CD4-positive, alpha-beta T cell treated with Interleukin-4 for 1 hour (primary cell): ENCODE measurements around the gene POLD3.
"Not testable (repeated sequence)": the region's sequence is repeated elsewhere in the genome, so short reads cannot be mapped to it uniquely, and the experiment has no call there.

ENCODE experiments used
- DNase-seq, 2 donors: peaks; one replicate each; pipeline ENCODE4 v3.0.0-alpha.2; 2020 to 2022

Gene POLD3

DNA sequence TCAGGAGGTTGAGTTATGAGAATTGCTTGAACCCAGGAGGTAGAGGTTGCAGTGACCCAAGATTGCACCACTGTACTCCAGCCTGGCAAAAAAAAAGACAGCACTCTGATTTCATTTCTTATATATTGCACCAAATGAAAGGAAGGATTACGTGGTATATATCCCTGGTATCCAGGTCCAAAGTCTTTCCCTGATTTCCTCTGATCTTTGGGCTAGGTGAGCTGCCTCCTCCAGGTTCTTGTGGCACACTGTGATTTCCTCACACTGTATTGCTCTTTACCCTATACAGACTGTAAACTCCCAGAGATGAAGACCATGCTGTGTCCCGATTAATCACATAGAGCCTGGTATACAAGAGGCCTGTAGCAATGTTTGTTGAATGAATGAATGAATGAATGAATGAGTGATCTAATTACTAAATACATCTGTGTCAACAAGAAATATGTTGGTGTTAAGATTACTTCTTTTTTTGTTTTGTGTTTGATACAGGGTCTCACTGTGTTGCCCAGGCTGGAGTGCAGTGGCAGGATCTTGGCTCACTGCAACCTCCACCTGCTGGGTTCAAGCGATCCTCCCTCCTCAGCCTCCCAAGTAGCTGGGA lies 9.3 kb upstream of the POLD3 start:
- no peak for DNase-seq

DNA sequence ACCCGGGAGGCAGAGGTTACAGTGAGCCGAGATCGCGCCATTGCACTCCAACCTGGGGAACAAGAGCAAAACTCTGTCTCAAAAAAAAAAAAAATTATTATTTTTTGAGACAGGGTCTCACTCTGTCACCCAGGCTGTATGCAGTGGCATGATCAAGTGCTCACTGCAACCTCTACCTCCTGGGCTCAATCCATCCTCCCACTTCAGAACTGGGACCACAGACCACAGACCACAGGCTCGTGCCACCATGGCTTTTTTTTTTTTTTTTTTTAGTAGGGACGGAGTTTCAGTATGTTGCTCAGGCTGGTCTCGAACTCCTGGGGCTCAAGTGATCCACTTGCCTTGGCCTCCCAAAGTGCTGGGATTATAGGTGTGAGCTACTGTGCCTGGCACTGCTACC lies 1.9 kb upstream of the POLD3 start:
- DNase-seq = not testable (repeated sequence)

DNA sequence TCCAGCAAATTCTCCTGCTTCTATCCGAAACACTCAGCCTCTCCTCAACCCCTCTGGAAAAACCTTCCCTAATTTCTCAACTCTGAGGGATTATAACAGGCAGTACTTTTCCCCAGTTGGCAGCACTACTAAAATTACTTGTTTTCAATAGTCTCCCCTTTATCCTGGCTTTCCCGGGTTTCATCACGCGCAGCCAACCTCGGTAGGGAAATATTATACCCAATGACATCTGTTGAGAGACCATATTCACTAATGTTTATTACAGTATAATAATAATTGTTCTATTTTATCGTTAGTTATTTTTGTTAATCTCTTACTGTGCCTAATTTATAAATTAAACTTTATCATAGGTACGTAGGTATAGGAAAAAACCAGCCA lies 330 bp upstream of the POLD3 start:
- no peak for DNase-seq

DNA sequence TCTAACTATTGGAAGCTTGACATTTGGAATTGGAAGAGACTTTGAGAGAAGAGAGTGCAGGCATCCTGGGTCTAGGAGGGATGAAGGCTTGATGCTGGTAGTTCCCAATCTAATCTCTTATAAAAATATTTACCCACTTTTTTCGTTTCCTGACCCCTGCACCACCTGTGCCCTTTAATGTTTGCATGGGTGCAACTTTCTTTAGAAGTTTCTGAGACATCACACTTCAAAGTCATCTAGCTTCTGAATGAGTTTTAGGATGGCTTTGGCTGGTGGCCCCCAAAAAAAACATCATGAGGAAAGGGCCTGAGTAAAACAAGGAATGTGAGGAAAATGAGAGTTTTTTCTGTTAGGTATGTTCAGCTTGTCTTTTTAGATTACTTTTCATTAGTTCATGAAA lies 1.1 kb downstream of the POLD3 start:
- no peak for DNase-seq

DNA sequence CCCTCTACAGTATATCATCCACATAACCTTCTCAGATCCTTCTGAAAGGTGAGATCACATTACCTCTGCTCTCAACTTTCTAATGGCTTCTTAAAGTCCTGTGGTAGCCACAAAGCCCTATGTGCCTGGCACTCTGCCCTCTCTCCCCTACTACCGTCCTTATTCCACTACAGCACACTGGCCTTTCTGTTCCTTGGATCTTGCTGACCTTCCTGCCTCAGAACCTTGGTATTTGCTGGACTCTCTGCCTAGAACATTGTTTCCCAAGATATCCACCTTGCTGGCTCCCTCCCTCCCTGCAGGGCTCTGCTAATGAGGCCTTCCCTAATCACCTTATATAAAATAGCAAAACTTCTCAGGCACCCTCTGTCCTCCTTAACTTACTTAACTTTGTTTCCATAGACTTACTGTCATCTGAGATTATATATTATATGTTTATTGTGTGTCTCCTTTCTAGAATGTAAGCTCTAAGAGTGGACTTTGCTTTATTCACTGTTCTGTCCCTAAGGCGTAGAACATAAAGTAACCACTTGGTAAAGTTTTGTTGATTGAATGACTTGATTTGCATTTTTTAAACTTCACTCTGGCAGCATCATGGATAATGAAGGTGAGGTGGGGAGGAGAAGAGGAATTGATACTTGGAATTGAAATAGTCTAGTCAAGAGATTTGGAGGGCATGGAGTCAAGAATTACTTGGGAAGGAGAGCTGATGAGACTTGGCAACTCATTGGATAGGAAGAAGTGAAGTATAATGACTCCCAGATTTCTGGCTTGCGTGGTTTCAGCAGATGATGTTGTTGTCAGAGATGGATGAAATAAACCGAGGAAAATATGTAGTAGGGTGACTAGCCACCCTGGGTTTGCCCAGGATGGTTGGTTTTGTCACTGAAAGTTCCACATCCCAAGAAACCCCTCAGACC lies 10.5 kb downstream of the POLD3 start:
- DNase-seq = no peak

DNA sequence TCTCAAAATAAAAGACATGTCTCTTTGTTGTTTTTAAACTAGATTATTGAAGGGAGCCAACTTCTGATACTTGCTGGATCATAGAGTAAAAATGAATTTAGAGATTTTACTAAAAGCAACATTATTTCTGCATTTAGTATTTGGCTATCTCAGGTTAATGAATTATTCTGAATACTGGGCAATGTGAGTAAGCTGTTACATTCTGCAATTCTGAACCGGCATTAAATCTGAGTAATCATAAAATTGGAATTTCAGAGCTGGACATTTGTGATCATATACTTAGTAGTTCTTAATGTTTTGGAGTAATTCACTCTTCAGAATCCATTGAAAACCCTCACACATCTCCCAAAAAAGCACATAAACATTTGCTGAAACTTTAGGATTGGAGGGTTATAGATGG lies 11.5 kb downstream of the POLD3 start:
- DNase-seq = no peak

DNA sequence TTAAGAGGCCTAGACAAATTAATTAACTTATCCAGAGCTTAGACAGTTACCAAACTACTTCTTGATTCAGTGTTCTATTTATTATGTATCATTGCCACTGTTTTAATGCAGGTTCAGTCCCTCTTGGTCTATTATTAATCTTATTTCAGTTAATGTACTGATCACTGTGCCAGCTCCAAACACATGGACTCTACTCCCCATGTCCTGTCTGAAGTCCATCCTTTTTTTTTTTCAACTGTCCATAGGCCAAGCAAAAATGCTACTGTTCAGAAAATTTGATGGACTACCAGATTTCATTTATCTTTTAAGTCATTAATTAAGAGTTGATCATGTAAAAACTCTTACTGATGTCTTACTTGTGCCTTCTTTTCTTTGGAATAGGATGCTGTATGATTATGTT lies 11.9 kb downstream of the POLD3 start:
- no peak for DNase-seq

DNA sequence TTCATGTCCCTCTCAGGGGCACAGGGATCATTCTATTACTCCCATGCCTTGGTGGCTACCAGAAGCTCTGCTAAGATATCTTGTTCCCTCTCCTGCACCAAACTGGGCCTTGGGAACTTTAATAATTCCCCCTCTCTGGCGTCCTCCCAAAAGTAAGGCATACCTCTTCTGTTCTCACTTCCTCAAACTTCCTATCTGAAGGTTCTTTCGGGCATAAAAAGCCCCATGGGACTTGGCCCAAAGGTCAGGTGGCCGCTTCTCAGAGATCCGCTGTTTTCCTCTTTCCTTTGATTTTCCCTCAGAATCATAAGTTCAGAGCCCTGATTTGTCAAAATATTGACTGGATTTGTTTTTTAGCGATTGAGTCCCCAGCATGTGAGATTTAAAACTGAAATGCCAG lies 13.0 kb downstream of the POLD3 start:
- no peak for DNase-seq

DNA sequence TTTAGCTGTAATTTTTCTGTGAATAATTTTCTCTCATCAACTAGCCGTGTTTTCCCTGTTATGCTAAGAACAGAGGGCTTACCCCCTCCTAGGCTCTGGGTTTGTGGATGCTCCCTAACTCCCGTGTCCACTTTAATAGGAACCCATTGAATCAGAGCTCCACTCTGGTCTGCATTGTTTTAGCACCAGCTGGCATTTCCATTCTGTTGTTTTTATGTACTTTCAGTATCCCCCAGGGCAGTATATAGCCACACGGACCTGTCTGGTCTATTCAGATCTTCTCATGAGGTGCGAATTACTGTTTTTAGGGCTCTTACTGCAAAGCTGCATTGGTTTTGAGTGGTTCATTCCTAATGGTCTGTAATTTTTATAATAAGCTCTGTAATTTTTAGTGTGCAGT lies 16.0 kb downstream of the POLD3 start:
- no peak for DNase-seq

DNA sequence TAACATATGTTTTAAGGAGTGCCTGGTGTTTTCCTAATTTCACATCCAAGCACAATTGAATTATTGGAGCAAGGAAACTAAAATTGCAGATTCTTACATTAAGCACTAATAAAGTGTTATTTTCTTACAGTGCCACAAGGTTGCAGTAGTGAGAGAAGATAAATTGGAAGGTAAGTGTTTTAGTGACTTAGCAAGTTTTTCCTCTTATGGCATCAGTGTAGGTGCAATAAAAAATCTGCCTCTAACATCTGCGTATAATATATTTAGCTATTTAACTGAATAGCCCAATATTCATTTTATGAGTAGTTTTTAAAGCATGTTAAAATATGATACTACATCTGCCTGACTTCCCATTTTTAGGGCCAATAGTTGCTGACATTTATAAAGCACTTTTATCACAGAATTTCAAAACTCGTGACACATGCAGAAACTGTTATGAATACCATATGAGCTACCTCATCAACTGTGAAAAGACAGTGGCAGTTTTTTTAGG lies 19.0 kb downstream of the POLD3 start:
- DNase-seq = no peak

DNA sequence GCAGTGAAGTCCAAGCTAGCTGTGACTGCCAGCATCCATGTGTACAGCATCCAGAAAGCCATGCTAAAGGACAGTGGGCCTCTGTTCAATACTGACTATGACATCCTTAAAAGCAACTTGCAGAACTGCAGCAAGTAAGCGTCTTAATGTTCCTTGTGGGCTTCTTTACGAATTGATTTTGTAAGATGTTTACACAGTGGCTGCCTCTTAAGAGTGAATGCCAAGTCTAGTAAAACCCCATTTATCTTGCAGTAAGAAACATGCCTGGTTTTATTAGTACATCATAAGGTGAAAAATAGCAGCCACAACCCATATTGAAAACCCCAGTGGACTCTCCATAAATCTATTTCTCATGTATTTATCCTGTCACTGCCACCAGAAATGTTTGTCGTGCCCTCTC lies 20.5 kb downstream of the POLD3 start:
- no peak for DNase-seq

DNA sequence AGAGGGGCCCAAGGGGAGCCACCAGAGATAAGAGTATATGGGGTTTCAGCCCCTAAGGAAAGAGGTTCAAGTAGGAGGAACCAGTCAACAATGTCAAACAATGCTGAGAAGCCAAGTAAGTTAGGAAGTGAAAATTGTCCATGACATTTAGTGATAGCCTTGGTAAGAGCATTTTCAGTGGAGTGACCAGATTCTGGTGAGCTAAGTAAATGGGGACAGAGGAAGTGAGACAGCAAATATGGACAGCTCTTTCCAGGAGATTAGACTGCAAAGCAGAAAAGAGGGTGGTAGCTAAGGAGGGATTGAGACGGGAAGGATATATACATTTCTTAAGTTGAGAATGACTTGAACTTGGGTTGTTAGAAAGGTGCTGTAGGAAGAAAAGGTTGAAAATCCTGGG lies 22.9 kb downstream of the POLD3 start:
- no peak for DNase-seq

DNA sequence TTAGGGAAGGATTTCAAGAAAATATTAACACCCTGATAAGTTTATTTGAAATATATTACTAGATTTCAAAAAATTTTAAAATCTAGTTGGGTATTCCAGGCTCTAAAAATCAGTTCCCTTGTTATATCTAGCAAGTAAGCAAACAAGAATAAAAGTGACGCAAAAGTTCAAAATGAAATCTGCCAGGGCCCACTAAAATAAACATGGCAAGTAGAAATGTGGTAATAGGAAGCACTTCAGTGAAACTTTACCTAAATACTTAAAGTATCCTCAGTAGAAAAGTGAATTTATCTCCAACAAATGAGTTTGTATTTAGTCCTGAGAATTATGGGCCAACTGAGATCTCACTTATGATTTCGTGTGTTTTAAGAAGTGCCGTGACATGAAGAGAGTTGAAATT lies 23.6 kb downstream of the POLD3 start:
- DNase-seq = no peak

DNA sequence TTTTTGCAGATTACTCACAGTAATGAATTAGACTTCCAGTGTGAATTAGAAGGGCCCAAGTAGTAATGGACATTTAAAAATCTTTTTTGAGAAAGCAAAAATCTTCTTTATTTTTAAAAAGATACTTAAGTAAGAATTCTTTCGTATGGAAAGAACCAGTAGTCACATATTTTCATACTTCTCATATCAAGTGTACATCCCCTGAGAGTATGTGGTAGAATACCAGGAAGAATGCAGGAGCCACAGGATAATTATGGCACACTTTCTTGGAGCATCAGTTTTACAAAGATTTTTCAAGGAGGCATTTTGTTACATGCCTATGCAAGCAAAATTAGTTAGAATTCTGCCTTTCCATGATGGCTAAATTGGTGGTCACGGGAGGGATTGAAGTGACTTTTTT lies 28.1 kb downstream of the POLD3 start:
- DNase-seq = no peak

DNA sequence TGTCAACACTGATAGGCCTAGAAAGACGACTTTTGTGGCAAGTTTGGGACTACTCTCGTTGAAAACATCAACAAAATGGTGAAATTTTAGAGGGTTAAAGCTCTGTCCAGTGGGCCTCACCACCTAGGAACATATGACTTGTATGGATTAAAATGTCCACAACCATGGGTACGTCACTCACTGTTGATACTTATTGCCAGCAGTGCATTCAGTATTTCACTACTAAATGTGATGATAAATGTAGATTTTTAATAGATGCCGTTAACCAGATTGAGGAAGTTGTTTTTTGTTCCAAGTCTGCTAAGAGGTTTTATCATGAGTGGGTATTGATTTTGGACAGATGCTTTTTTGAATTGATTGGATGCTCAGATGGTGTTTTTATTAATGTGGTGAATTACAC lies 33.7 kb downstream of the POLD3 start:
- no peak for DNase-seq

DNA sequence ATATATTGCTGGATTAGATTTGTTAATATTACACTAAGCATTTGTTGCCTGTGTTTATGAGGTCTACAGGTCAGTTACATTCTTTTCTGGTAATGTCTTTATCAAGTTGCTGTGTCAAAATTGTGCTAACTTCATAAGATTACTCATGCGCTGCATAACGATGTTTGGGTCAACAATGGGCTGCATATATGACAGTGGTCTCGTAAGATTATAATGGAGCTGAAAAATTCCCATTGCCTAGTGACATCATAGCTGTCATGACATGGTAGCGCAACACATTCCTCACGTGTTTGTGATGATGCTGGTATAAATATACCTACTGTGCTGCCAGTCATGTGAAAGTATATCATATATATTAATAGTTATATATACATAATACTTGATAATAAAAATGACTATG lies 34.2 kb downstream of the POLD3 start:
- no peak for DNase-seq

DNA sequence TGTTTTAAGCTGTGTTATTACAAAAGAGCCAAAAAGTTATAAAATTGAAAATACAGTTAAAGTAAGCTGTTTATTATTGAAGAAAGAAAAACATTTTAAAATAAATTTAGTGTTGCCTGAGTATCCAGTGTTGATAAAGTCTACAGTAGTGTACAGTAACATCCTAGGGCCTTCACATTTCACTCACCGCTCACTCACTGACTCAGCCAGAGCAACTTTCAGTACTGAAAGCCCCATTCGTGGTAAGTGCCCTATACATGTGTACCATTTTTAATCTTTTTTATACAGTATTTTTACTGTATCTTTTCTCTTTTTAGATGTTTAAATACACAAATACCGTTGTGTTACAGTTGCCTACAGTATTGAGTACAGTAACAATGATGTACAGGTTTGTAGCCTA lies 35.0 kb downstream of the POLD3 start:
- no peak for DNase-seq

DNA sequence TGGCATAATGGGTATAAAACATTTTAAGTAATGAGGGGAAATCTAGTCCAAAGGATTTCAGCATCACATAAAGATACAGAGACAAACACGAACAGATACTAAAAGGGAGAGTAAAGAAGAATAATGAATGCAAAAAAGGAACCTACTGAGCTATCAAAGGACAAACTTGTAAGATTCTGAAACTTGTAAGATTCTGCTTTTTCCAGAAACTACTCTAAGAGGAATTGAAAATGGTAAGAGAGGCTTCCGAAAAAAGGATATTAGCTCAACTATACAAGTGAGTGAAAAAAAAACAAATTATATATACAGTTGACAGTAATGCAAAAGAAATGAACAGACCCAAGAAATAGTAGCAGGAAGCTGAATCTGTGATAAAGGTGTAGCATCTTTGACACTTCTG lies 37.7 kb downstream of the POLD3 start:
- DNase-seq = no peak

DNA sequence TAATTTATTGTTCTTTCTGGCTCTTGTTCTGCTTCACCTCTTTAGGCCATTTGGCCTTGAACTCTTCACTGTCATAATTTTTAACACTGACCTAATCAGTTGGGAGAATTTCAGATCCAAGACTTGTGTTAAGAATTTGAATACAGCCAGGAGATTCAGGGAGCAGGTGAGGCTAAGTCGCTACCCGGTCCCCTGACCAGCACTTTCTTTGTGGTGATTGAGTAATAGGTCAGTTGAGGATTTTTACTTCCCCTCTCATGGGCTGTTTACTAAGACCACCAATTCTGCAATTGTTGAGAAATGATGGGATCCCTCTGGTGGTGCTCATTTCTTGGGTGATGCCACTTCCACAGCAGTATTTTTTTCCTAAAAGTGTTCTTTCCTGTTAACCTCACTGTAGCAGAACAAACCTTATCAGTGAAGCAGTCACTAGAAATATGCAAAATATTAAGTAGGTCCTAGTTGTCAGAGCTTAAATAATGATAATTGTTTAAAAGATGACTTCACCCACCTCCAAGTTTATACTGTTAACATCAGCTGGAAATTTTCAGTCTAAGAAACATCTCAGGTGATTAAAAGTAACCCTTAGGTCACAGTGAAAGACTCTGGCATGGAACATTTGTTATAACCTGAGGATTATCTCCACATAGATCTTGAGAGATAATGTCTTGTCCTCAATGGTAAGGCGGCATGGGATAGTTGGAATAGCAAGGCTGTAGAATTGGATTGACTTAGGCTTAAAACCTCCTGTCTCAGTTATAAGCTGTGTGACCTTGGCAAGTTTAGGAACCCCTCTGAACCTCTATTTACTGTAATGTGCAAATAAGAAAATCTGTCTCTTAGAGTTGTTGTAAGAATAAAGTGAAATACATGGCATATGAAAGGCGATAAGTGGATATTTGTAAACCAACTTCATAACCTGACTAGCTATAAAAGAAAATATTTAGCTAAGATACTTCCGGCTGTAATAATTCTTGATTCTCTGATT lies 41.3 kb downstream of the POLD3 start:
- DNase-seq = no peak

DNA sequence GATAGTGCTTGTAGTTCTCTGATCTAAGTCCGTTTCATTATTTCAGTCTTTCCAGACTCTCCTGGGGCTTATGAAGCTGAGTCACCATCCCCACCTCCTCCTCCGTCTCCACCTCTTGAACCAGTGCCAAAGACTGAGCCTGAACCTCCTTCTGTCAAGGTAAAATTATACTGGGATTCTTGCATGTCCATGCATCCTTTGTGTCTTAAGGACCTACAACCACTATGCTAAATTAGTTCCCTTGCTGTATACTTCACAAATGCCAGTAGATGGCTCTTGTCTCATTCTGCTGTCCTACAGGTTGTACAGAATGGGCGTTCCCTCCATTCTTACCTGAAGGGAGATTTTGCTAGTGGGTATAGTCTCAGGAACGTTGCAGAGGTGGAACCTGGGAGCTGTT lies 42.2 kb downstream of the POLD3 start:
- no peak for DNase-seq

DNA sequence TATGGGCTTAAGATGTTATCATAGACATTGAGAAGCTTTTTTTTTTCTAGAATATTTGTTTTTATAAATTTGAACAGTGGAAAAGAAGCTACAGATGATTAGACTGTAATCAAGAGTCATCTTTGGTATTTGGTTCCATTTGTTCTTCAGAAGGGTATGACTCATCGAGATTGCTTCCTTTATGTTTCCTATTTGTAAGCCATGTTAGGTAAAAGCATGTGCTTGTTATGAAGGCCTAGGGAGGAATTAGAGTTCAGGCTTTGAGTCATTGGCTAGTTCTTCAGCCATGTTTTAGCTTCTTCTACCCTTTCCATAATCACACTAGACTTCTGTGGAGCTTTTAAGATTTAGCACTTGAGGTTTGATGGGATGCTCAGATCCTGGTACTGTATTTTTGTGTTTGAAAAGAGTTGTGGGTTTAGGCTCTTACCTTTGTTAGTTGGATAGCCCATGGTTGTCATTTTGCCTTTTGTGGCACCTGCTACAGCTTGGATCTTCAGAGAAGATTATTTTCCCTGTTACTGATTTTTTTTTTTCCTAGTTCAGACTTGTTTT lies 44.3 kb downstream of the POLD3 start:
- no peak for DNase-seq

DNA sequence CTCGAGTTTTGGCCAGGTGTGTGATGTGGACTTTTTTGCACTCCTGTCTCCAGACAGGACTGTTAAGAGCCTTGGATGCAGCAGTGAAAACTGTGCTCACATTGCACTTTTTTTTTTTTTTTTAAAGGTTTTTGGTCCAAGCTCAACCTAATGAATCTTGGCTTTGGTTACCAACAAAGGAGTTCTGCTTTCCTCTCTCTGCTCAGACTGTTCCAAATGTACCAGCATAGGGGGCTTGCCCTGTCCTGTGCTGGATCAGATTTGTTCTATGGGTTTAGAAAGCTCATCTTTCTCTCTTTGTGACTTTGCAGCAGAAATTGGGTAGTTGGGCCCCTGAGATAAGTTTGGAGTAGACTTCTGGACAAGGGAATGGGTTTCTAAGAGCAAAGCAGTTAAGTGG lies 45.3 kb downstream of the POLD3 start:
- DNase-seq = no peak

DNA sequence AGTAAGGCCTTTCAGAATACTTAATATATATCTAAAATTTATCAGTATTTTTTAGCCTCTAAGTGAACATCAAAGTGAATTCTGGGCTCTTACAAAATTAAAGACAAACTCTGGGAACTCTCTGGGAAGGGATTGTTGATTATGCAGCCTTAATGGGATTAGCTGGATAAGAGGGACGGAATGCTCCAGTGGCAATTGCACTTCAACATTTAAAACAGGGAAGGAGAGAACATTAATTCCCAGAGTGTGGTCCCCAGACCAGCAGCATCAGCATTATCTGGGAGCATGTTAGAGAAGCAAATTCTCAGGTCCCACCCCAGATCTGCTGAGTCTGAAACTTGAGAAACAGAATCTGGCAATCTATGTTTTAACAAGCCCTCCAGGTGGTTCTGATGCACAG lies 46.5 kb downstream of the POLD3 start:
- no peak for DNase-seq
